H54 (cell line): ENCODE data around the gene NPAS2.

Experiments used
- DNase-seq: peaks from one replicate; pipeline ENCODE4 v3.0.0; 2011; ENCODE audit warnings: low spot score, mixed read lengths; ENCODE audit not compliant: insufficient read length
- FAIRE-seq: peaks from 3 replicates; lab custom pipeline; 2011; peaks lifted over from hg19 to GRCh38; lab: Jason Lieb, UNC
- POLR2A ChIP-seq: IDR thresholded peaks from 2 replicates; pipeline ENCODE4 v1.6.1; 2011; ENCODE audit warnings: low read depth, mild to moderate bottlenecking, low read length

Gene NPAS2

GRCh38 chr2:100976061-100976460 lies 156.1 kb downstream of the NPAS2 start:
- TF ChIP-seq POLR2A = no peak
- FAIRE-seq (no peak), DNase-seq (no peak)

- no peak for TF ChIP-seq POLR2A
- FAIRE-seq (no peak), DNase-seq (peak; percentile 39)
These were observed 156.9 kb downstream of the NPAS2 start for GRCh38 chr2:100976645-100977391.

GRCh38 chr2:100977511-100977910 lies 157.6 kb downstream of the NPAS2 start:
- FAIRE-seq (no peak), DNase-seq (no peak)
- no peak for TF ChIP-seq POLR2A

- no peak for DNase-seq
- no peak for TF ChIP-seq POLR2A
- no peak for FAIRE-seq
These were observed 158.7 kb downstream of the NPAS2 start for GRCh38 chr2:100978582-100979191.

GRCh38 chr2:100980046-100980445 lies 160.1 kb downstream of the NPAS2 start:
- FAIRE-seq = no peak
- DNase-seq = no peak
- TF ChIP-seq POLR2A = no peak

GRCh38 chr2:100981011-100981410 lies 161.1 kb downstream of the NPAS2 start:
- no peak for DNase-seq
- no peak for TF ChIP-seq POLR2A
- FAIRE-seq = no peak

GRCh38 chr2:100982431-100982861 lies 162.5 kb downstream of the NPAS2 start:
- no peak for TF ChIP-seq POLR2A
- no peak for DNase-seq
- no peak for FAIRE-seq

- no peak for FAIRE-seq
- no peak for DNase-seq
- TF ChIP-seq POLR2A = no peak
These were observed 163.3 kb downstream of the NPAS2 start for GRCh38 chr2:100983201-100983600.

GRCh38 chr2:100983684-100984310 lies 163.9 kb downstream of the NPAS2 start:
- no peak for FAIRE-seq

GRCh38 chr2:100984892-100985307 lies 165.0 kb downstream of the NPAS2 start:
- DNase-seq (peak; percentile 59), FAIRE-seq (peak; percentile 79)
- TF ChIP-seq POLR2A = no peak

More at GRCh38 chr2:100983684-100984310, 163.9 kb downstream of the NPAS2 start:
- no peak for TF ChIP-seq POLR2A
- DNase-seq = no peak

- TF ChIP-seq POLR2A = no peak
- DNase-seq = no peak
- no peak for FAIRE-seq
These were observed 166.2 kb downstream of the NPAS2 start for GRCh38 chr2:100986157-100986556.

- no peak for TF ChIP-seq POLR2A
- no peak for DNase-seq
- no peak for FAIRE-seq
These were observed 167.6 kb downstream of the NPAS2 start for GRCh38 chr2:100987536-100987935.

GRCh38 chr2:100987974-100988373 lies 168.0 kb downstream of the NPAS2 start:
- no peak for FAIRE-seq

More at GRCh38 chr2:100987974-100988373, 168.0 kb downstream of the NPAS2 start:
- TF ChIP-seq POLR2A = no peak
- no peak for DNase-seq
